ENCODE data around the gene NRXN3. TPM values are rescaled to one million over a fixed set of nuclear protein-coding genes. Genes with fewer than 3 reads are reported as not detected.

Gene NRXN3
- total RNA-seq, 1 experiment from 2014 or later: not detected

DNA sequence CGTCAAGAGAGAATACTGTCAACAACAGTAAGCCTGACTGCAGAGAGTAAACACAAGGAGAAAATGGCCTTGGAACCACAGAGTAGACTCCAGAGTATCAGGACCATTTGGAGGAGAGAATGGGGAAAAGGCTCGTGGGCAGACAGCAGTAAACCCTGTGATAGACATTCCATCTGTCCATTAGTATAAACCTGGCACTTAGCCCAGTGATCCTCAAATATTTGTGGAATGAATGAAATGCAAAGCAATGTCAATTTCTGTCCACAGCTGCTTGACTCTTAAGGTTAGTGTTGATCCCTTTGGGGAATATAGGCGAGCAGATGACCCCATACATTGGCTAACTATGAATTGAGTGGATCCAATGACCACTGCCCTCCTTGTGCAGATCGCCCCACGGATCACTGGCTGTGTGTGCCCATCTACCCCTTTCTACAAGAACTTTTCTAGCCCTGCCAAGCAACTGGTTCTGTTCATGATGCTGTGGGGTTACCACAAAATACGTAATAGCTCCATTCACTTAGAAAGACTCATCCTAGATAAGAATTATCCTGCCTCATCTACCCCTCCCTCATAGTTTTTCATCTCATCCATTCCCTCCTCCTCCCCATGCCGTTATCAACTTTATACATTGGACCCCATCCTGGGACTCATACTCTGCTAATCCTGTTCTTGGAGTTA is 846.8 kb downstream of the NRXN3 start:
- no peaks in the 10 kb centered on the region for H4K20me1 ChIP-seq (ENCODE audit: insufficient read depth)
- no peaks in the 10 kb centered on the region for H3K9me2 ChIP-seq (ENCODE audit: insufficient read depth)
- no peaks in the 10 kb centered on the region for H3K27me3 ChIP-seq (ENCODE audit: insufficient read depth, low read length)
- no peaks in the 10 kb centered on the region for H3K79me2 ChIP-seq (ENCODE audit: insufficient read depth, low read length)
- ChIA-PET POLR2A (no interaction called here), RAD21 (ENCODE audit: low non-redundant PET in 1 of 2, low total read pairs in 2 of 2, uncharacterized antibody in 2 of 2, unreplicated experiment in 2 of 2) (no interaction called here), CTCF (no interaction called here)
- H3K9me3 ChIP-seq (ENCODE audit: control insufficient read depth in 1 of 2, insufficient read depth in 1 of 2, low read depth in 1 of 2, low read length in 2 of 2): peaks cover 0 to 5% of the 10 kb centered on the region in 2 experiments; a peak in 2 of 4 replicates
- no peak overlapping the region for H3K4me3 ChIP-seq (replicated peaks in 1 of 2; ENCODE audit: low read depth in 1 of 2, low read length in 2 of 2)
- ATAC-seq: no peak
- DNase-seq (ENCODE audit: low read depth, low spot score): no peak
- H3K4me2 ChIP-seq (ENCODE audit: low read length): no peak overlapping the region
- intact Hi-C loops (cut with micrococcal nuclease): no loop called here
- no TSS peak for BruUV-seq (replicated peaks)
- H3K4me1 ChIP-seq (ENCODE audit: control insufficient read depth in 1 of 2, insufficient read depth in 2 of 2, low read length in 2 of 2): no peaks in the 10 kb centered on the region
- no peaks in the 10 kb centered on the region for H3K36me3 ChIP-seq (ENCODE audit: control insufficient read depth in 1 of 2, insufficient read depth in 2 of 2, low read length in 2 of 2)
- no peak overlapping the region for H3K9ac ChIP-seq (ENCODE audit: low read length)
- no peak for TF ChIP-seq EZH2 (IDR thresholded peaks at IDR 0.05)
- TF ChIP-seq, protein P1, sequence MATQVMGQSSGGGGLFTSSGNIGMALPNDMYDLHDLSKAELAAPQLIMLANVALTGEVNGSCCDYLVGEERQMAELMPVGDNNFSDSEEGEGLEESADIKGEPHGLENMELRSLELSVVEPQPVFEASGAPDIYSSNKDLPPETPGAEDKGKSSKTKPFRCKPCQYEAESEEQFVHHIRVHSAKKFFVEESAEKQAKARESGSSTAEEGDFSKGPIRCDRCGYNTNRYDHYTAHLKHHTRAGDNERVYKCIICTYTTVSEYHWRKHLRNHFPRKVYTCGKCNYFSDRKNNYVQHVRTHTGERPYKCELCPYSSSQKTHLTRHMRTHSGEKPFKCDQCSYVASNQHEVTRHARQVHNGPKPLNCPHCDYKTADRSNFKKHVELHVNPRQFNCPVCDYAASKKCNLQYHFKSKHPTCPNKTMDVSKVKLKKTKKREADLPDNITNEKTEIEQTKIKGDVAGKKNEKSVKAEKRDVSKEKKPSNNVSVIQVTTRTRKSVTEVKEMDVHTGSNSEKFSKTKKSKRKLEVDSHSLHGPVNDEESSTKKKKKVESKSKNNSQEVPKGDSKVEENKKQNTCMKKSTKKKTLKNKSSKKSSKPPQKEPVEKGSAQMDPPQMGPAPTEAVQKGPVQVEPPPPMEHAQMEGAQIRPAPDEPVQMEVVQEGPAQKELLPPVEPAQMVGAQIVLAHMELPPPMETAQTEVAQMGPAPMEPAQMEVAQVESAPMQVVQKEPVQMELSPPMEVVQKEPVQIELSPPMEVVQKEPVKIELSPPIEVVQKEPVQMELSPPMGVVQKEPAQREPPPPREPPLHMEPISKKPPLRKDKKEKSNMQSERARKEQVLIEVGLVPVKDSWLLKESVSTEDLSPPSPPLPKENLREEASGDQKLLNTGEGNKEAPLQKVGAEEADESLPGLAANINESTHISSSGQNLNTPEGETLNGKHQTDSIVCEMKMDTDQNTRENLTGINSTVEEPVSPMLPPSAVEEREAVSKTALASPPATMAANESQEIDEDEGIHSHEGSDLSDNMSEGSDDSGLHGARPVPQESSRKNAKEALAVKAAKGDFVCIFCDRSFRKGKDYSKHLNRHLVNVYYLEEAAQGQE (IDR thresholded peaks at IDR 0.05; ENCODE audit: low read depth): no peak
- TF ChIP-seq, protein P2, sequence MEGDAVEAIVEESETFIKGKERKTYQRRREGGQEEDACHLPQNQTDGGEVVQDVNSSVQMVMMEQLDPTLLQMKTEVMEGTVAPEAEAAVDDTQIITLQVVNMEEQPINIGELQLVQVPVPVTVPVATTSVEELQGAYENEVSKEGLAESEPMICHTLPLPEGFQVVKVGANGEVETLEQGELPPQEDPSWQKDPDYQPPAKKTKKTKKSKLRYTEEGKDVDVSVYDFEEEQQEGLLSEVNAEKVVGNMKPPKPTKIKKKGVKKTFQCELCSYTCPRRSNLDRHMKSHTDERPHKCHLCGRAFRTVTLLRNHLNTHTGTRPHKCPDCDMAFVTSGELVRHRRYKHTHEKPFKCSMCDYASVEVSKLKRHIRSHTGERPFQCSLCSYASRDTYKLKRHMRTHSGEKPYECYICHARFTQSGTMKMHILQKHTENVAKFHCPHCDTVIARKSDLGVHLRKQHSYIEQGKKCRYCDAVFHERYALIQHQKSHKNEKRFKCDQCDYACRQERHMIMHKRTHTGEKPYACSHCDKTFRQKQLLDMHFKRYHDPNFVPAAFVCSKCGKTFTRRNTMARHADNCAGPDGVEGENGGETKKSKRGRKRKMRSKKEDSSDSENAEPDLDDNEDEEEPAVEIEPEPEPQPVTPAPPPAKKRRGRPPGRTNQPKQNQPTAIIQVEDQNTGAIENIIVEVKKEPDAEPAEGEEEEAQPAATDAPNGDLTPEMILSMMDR (IDR thresholded peaks at IDR 0.05 in 2 of 3, conservative IDR thresholded peaks at IDR 0.05 in 1 of 3; ENCODE audit: borderline replicate concordance in 1 of 3, insufficient read depth in 1 of 3, low read depth in 2 of 3, low read length in 2 of 3): no peak
- TF ChIP-seq, protein P3, sequence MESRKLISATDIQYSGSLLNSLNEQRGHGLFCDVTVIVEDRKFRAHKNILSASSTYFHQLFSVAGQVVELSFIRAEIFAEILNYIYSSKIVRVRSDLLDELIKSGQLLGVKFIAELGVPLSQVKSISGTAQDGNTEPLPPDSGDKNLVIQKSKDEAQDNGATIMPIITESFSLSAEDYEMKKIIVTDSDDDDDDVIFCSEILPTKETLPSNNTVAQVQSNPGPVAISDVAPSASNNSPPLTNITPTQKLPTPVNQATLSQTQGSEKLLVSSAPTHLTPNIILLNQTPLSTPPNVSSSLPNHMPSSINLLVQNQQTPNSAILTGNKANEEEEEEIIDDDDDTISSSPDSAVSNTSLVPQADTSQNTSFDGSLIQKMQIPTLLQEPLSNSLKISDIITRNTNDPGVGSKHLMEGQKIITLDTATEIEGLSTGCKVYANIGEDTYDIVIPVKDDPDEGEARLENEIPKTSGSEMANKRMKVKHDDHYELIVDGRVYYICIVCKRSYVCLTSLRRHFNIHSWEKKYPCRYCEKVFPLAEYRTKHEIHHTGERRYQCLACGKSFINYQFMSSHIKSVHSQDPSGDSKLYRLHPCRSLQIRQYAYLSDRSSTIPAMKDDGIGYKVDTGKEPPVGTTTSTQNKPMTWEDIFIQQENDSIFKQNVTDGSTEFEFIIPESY (IDR thresholded peaks at IDR 0.05; ENCODE audit: extremely low read depth, insufficient replicate concordance, low read length): no peak
- TF ChIP-seq POLR2AphosphoS5 (IDR thresholded peaks at IDR 0.05; ENCODE audit: low read depth, low read length): no peak
- no peak for TF ChIP-seq CBX3 (IDR thresholded peaks at IDR 0.05; ENCODE audit: low read depth)
- no peak for TF ChIP-seq CEBPB (IDR thresholded peaks at IDR 0.05; ENCODE audit: low read depth)
- TF ChIP-seq ELF1 (IDR thresholded peaks at IDR 0.05; ENCODE audit: borderline replicate concordance, low read depth): no peak
- no peak for TF ChIP-seq SRF (IDR thresholded peaks at IDR 0.05; ENCODE audit: low read depth)
- no peak for TF ChIP-seq SIN3A (IDR thresholded peaks at IDR 0.05; ENCODE audit: low read depth)
- TF ChIP-seq RAD21 (IDR thresholded peaks at IDR 0.05; ENCODE audit: low read depth): no peak
- TF ChIP-seq JUND (IDR thresholded peaks at IDR 0.05): no peak
- TF ChIP-seq EZH2phosphoT487 (IDR thresholded peaks at IDR 0.05; ENCODE audit: borderline replicate concordance): no peak
- no peak for TF ChIP-seq YY1 (IDR thresholded peaks at IDR 0.05; ENCODE audit: extremely low read depth, insufficient replicate concordance, low read depth, low read length)
- no peak for TF ChIP-seq POLR2A (IDR thresholded peaks at IDR 0.05; ENCODE audit: borderline replicate concordance, extremely low read depth, insufficient read depth, insufficient read length)
- TF ChIP-seq SP1 (IDR thresholded peaks at IDR 0.05; ENCODE audit: low read depth): no peak
- TF ChIP-seq FOSL1 (IDR thresholded peaks at IDR 0.05; ENCODE audit: low read depth): no peak
- no peak overlapping the region for H3K27ac ChIP-seq (ENCODE audit: low read depth, low read length)
- no peak overlapping the region for H2AFZ ChIP-seq (ENCODE audit: low read depth, low read length, poor library complexity, severe bottlenecking)

Data from HCT116 (cell line).